ENCODE data around the gene PTCD3.

The PTCD3 gene

GRCh38 chr2:86087936-86088850 lies 17.8 kb upstream of the PTCD3 start:
- TF ChIP-seq REST (IDR thresholded peaks at IDR 0.05; ENCODE audit: insufficient read depth in 1 of 2, low read depth in 2 of 2, low read length in 2 of 2) (no peak), POLR2AphosphoS5 (IDR thresholded peaks at IDR 0.05; ENCODE audit: low read depth, low read length) (no peak), SIN3A (IDR thresholded peaks at IDR 0.05; ENCODE audit: borderline replicate concordance, insufficient read depth, low read length) (no peak), FOXP2 (optimal IDR thresholded peaks at IDR 0.05; ENCODE audit: borderline replicate concordance, extremely low read depth, extremely low read length, insufficient read depth) (no peak), TAF1 (IDR thresholded peaks at IDR 0.05; ENCODE audit: borderline replicate concordance, insufficient read depth, low read length) (no peak)

GRCh38 chr2:86094229-86094628 lies 11.8 kb upstream of the PTCD3 start:
- TF ChIP-seq FOXP2 (optimal IDR thresholded peaks at IDR 0.05; ENCODE audit: borderline replicate concordance, extremely low read depth, extremely low read length, insufficient read depth) (no peak), TAF1 (IDR thresholded peaks at IDR 0.05; ENCODE audit: borderline replicate concordance, insufficient read depth, low read length) (no peak), SIN3A (IDR thresholded peaks at IDR 0.05; ENCODE audit: borderline replicate concordance, insufficient read depth, low read length) (no peak), POLR2AphosphoS5 (IDR thresholded peaks at IDR 0.05; ENCODE audit: low read depth, low read length) (no peak), REST (IDR thresholded peaks at IDR 0.05; ENCODE audit: insufficient read depth in 1 of 2, low read depth in 2 of 2, low read length in 2 of 2) (no peak)

GRCh38 chr2:86097114-86097896 lies 8.7 kb upstream of the PTCD3 start:
- TF ChIP-seq SIN3A (IDR thresholded peaks at IDR 0.05; ENCODE audit: borderline replicate concordance, insufficient read depth, low read length) = no peak
- no peak for TF ChIP-seq REST (IDR thresholded peaks at IDR 0.05; ENCODE audit: insufficient read depth in 1 of 2, low read depth in 2 of 2, low read length in 2 of 2)
- no peak for TF ChIP-seq TAF1 (IDR thresholded peaks at IDR 0.05; ENCODE audit: borderline replicate concordance, insufficient read depth, low read length)
- TF ChIP-seq FOXP2 (optimal IDR thresholded peaks at IDR 0.05; ENCODE audit: borderline replicate concordance, extremely low read depth, extremely low read length, insufficient read depth) = no peak
- TF ChIP-seq POLR2AphosphoS5 (IDR thresholded peaks at IDR 0.05; ENCODE audit: low read depth, low read length) = no peak

GRCh38 chr2:86097913-86098312 lies 8.1 kb upstream of the PTCD3 start:
- TF ChIP-seq TAF1 (IDR thresholded peaks at IDR 0.05; ENCODE audit: borderline replicate concordance, insufficient read depth, low read length) (no peak), SIN3A (IDR thresholded peaks at IDR 0.05; ENCODE audit: borderline replicate concordance, insufficient read depth, low read length) (no peak), REST (IDR thresholded peaks at IDR 0.05; ENCODE audit: insufficient read depth in 1 of 2, low read depth in 2 of 2, low read length in 2 of 2) (no peak), FOXP2 (optimal IDR thresholded peaks at IDR 0.05; ENCODE audit: borderline replicate concordance, extremely low read depth, extremely low read length, insufficient read depth) (no peak), POLR2AphosphoS5 (IDR thresholded peaks at IDR 0.05; ENCODE audit: low read depth, low read length) (no peak)
